ENCODE results near the gene CKS2.

DNA sequence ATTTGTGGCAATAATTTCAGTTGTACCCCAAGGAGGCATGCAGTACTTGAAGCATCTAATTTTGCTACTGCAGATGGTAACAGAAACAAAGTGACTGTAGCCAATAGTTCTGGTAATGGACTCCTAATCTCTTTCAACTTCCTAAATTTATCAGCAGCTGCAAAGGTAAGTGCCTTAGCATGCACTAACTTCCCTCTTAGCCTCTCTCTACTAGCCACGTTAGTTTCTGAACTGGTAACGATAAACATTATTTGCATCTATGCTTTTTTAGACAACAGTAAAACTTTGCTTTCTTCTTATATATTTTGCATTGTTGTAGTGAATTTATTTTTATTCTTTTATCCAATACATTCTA is 6.2 kb upstream of the CKS2 start:
- TF ChIP-seq CTCF (IDR thresholded peaks at IDR 0.05), result no peak
- TF ChIP-seq POLR2A (IDR thresholded peaks at IDR 0.05), result no peak

Data from heart left ventricle (tissue), 13 donors.